GM20000 (cell line): ENCODE results near the gene COX6B1.

Experiments used
- DNase-seq: peaks from one replicate; pipeline ENCODE4 v3.0.0; 2012; ENCODE audit warnings: low spot score
- CTCF ChIP-seq: IDR thresholded peaks from 2 replicates; pipeline ENCODE4 v1.5.1; 2012; ENCODE audit warnings: mild to moderate bottlenecking, control low read depth; ENCODE audit errors: extremely low read depth, missing control alignments

Gene COX6B1

GRCh38 chr19:35693422-35693821, 45.3 kb downstream of the COX6B1 start:
- TF ChIP-seq CTCF: no peak
- no peak for DNase-seq

GRCh38 chr19:35693835-35694599, 45.9 kb downstream of the COX6B1 start:
- peak; percentile 91 for DNase-seq
- TF ChIP-seq CTCF: peak; percentile 99

- TF ChIP-seq CTCF: no peak
- DNase-seq: no peak
Observed at GRCh38 chr19:35695895-35696422, 47.8 kb downstream of the COX6B1 start.

GRCh38 chr19:35696835-35697234, 48.7 kb downstream of the COX6B1 start:
- peak; percentile 72 for DNase-seq
- TF ChIP-seq CTCF: no peak

GRCh38 chr19:35702223-35703012, 54.3 kb downstream of the COX6B1 start:
- TF ChIP-seq CTCF: no peak
- DNase-seq: peak; percentile 93

GRCh38 chr19:35703343-35703742, 55.2 kb downstream of the COX6B1 start:
- DNase-seq: no peak
- TF ChIP-seq CTCF: no peak

- peak; percentile 41 for DNase-seq
- no peak for TF ChIP-seq CTCF
Observed at GRCh38 chr19:35704218-35704617, 56.1 kb downstream of the COX6B1 start, which contains the start of gene ZBTB32. Gene ZBTB32, plus strand, starts transcription at chr19:35704558. Its CDS starts 10,069 bp downstream, at chr19:35714627.
